Measurements from ENCODE around the gene EVI5L. TPM values are rescaled to one million over a fixed set of nuclear protein-coding genes. Genes with fewer than 3 reads are reported as not detected.
A peak's percentile ranks its signal among the peaks of the same experiment; 100 is the strongest.

EVI5L gene
- total RNA-seq, 1 experiment from 2014 or later, result 6.4 TPM

GRCh38 chr19:7869910-7870511 is 40.0 kb downstream of the EVI5L start:
- ATAC-seq, result peak; percentile 44
- Histone ChIP-seq H3K4me1 (ENCODE audit: control insufficient read depth, insufficient read depth, low read length) (no peaks in the 10 kb centered on the region), H3K4me3 (ENCODE audit: low read depth in 2 of 2, low read length in 2 of 2) (peak overlapping the region; percentile 42 to 62), H3K36me3 (ENCODE audit: control insufficient read depth, insufficient read depth, low read length) (no peaks in the 10 kb centered on the region), H3K27me3 (ENCODE audit: control insufficient read depth, insufficient read depth, low read length) (no peaks in the 10 kb centered on the region), H3K9me3 (ENCODE audit: control insufficient read depth, insufficient read depth, low read depth, low read length) (no peaks in the 10 kb centered on the region), H3K27ac (ENCODE audit: low read length) (no peak overlapping the region)
- no peak for DNase-seq (ENCODE audit: low read depth, low spot score)
- BruUV-seq (replicated peaks), result no TSS peak
- intact Hi-C loops (cut with micrococcal nuclease; ENCODE audit: unreplicated experiment) (no loop called here), in situ Hi-C loops (cut with HindIII; ENCODE audit: low pct_unique_long_range_greater_than_20kb, low sequenced_read_pairs) (no loop called here)
- ChIA-PET CTCF (interaction anchor here (0.6 to 0.8 kb wide), 5 partner anchors 9 to 221 kb away, joined by 4 to 6 read pairs (median 5); no protein-coding TSS in a partner anchor), POLR2A (interaction anchor here (0.5 to 1.8 kb wide), 2 partner anchors 32 to 59 kb away, joined by 9 to 11 read pairs; no protein-coding TSS in a partner anchor)
- TF ChIP-seq CTCF (IDR thresholded peaks at IDR 0.05) (no peak), POLR2AphosphoS5 (IDR thresholded peaks at IDR 0.05; ENCODE audit: low read depth, low read length) (no peak), TCF7L2 (IDR thresholded peaks at IDR 0.05; ENCODE audit: low read depth, low read length) (no peak), SIN3A (IDR thresholded peaks at IDR 0.05; ENCODE audit: borderline replicate concordance, insufficient read depth, low read depth, low read length) (no peak), REST (IDR thresholded peaks at IDR 0.05; ENCODE audit: insufficient read depth in 1 of 2, low read depth in 2 of 2, low read length in 1 of 2) (no peak)

- BruUV-seq (replicated peaks), result no TSS peak
- Histone ChIP-seq H3K27me3 (ENCODE audit: control insufficient read depth, insufficient read depth, low read length) (no peaks in the 10 kb centered on the region), H3K4me3 (ENCODE audit: low read depth in 2 of 2, low read length in 2 of 2) (peak overlapping the region in 1 of 2 experiments; percentile 63; a peak in 1 of 4 replicates), H3K4me1 (ENCODE audit: control insufficient read depth, insufficient read depth, low read length) (no peaks in the 10 kb centered on the region), H3K9me3 (ENCODE audit: control insufficient read depth, insufficient read depth, low read depth, low read length) (no peaks in the 10 kb centered on the region), H3K27ac (ENCODE audit: low read length) (no peak overlapping the region), H3K36me3 (ENCODE audit: control insufficient read depth, insufficient read depth, low read length) (no peaks in the 10 kb centered on the region)
- ChIA-PET CTCF (no interaction called here), POLR2A (no interaction called here)
- TF ChIP-seq REST (IDR thresholded peaks at IDR 0.05; ENCODE audit: insufficient read depth in 1 of 2, low read depth in 2 of 2, low read length in 1 of 2) (no peak), SIN3A (IDR thresholded peaks at IDR 0.05; ENCODE audit: borderline replicate concordance, insufficient read depth, low read depth, low read length) (no peak), POLR2AphosphoS5 (IDR thresholded peaks at IDR 0.05; ENCODE audit: low read depth, low read length) (no peak), TCF7L2 (IDR thresholded peaks at IDR 0.05; ENCODE audit: low read depth, low read length) (no peak), CTCF (IDR thresholded peaks at IDR 0.05) (no peak)
- DNase-seq (ENCODE audit: low read depth, low spot score) (peak; percentile 71), ATAC-seq (peak; percentile 5)
- in situ Hi-C loops (cut with HindIII; ENCODE audit: low pct_unique_long_range_greater_than_20kb, low sequenced_read_pairs), result no loop called here
- intact Hi-C loops (cut with micrococcal nuclease; ENCODE audit: unreplicated experiment), result no loop called here
Observed at GRCh38 chr19:7870571-7871436, 40.8 kb downstream of the EVI5L start.

Data from Panc1 (cell line).